Measurements from ENCODE around the gene ARL15. TPM values are rescaled to one million over a fixed set of nuclear protein-coding genes. Genes with fewer than 3 reads are reported as not detected.

Gene ARL15
- polyA plus RNA-seq, 2 donors: 4.0 to 7.8 TPM

- 85 to 96% methylated on average over 1 of the region's 1 CpG for WGBS, 2 donors
- Histone ChIP-seq H3K36me3 (ENCODE audit: control insufficient read depth in 2 of 2, insufficient read depth in 2 of 2, low read length in 1 of 2) (no peaks in the 10 kb centered on the region), H3K4me1 (ENCODE audit: control insufficient read depth in 2 of 2, insufficient read depth in 2 of 2, low read length in 1 of 2) (no peaks in the 10 kb centered on the region), H3K9me3 (ENCODE audit: control insufficient read depth in 2 of 2, insufficient read depth in 1 of 2, low read depth in 1 of 2, low read length in 1 of 2) (no peaks in the 10 kb centered on the region), H3K4me3 (ENCODE audit: low read depth in 1 of 2, low read length in 2 of 2) (no peak overlapping the region), H3K27ac (ENCODE audit: low read depth in 2 of 2, low read length in 1 of 2) (no peak overlapping the region), H3K27me3 (ENCODE audit: control insufficient read depth in 1 of 2, insufficient read depth in 2 of 2, low read length in 2 of 2) (no peaks in the 10 kb centered on the region)
Observed at GRCh38 chr5:54150841-54151240, 159.5 kb downstream of the ARL15 start.

- Histone ChIP-seq H3K9me3 (ENCODE audit: control insufficient read depth in 2 of 2, insufficient read depth in 1 of 2, low read depth in 1 of 2, low read length in 1 of 2) (no peaks in the 10 kb centered on the region), H3K4me3 (ENCODE audit: low read depth in 1 of 2, low read length in 2 of 2) (no peak overlapping the region), H3K36me3 (ENCODE audit: control insufficient read depth in 2 of 2, insufficient read depth in 2 of 2, low read length in 1 of 2) (no peaks in the 10 kb centered on the region), H3K27me3 (ENCODE audit: control insufficient read depth in 1 of 2, insufficient read depth in 2 of 2, low read length in 2 of 2) (no peaks in the 10 kb centered on the region), H3K4me1 (ENCODE audit: control insufficient read depth in 2 of 2, insufficient read depth in 2 of 2, low read length in 1 of 2) (no peaks in the 10 kb centered on the region), H3K27ac (ENCODE audit: low read depth in 2 of 2, low read length in 1 of 2) (no peak overlapping the region)
- 84 to 97% methylated on average over 2 of the region's 2 CpGs for WGBS, 2 donors
Observed at GRCh38 chr5:54148858-54149257, 161.5 kb downstream of the ARL15 start.

DNA sequence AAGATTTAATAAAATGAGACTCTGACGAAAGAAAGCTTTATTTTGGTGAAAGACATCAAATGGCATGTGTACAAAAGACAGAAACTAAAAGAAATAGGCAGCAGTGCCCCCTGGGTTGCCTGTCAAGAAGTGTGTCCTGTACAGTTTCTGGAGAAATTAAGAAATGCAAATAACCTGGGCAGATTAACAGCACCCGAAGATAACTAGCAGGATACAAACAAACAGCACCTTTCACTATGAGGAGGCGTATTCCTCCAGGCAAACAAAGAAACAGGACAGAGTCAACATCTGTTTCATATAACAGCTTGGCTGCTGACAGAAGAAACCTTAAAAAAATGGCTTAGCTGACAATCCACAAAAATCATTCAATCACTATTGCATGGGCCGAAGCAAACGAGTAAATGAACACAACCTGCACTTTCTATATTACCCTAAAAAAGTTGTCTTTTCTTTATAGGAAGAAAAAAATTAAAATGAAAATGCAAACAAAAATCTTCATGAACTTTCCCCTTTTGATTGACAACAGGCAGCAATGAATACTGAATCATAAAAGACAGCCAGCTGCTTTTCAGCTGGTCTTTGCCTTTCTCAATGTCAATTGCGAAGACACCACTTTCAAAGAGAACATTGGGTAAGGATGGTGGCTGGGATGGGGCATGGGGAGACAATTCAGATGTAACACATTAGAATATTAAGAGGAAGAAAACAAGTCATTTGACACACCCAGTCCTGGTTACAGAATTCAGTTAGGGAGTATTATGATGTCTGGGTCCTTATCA, 162.1 kb downstream of the ARL15 start:
- no peak overlapping the region for H3K4me3 ChIP-seq (ENCODE audit: low read depth in 1 of 2, low read length in 2 of 2)
- H3K4me1 ChIP-seq (ENCODE audit: control insufficient read depth in 2 of 2, insufficient read depth in 2 of 2, low read length in 1 of 2): no peaks in the 10 kb centered on the region
- WGBS, 2 donors: 75 to 77% methylated on average over 6 of the region's 6 CpGs
- H3K36me3 ChIP-seq (ENCODE audit: control insufficient read depth in 2 of 2, insufficient read depth in 2 of 2, low read length in 1 of 2): no peaks in the 10 kb centered on the region
- no peaks in the 10 kb centered on the region for H3K9me3 ChIP-seq (ENCODE audit: control insufficient read depth in 2 of 2, insufficient read depth in 1 of 2, low read depth in 1 of 2, low read length in 1 of 2)
- H3K27me3 ChIP-seq (ENCODE audit: control insufficient read depth in 1 of 2, insufficient read depth in 2 of 2, low read length in 2 of 2): no peaks in the 10 kb centered on the region
- no peak overlapping the region for H3K27ac ChIP-seq (ENCODE audit: low read depth in 2 of 2, low read length in 1 of 2)

- Histone ChIP-seq H3K9me3 (ENCODE audit: control insufficient read depth in 2 of 2, insufficient read depth in 1 of 2, low read depth in 1 of 2, low read length in 1 of 2) (no peaks in the 10 kb centered on the region), H3K36me3 (ENCODE audit: control insufficient read depth in 2 of 2, insufficient read depth in 2 of 2, low read length in 1 of 2) (no peaks in the 10 kb centered on the region), H3K4me3 (ENCODE audit: low read depth in 1 of 2, low read length in 2 of 2) (no peak overlapping the region), H3K4me1 (ENCODE audit: control insufficient read depth in 2 of 2, insufficient read depth in 2 of 2, low read length in 1 of 2) (no peaks in the 10 kb centered on the region), H3K27ac (ENCODE audit: low read depth in 2 of 2, low read length in 1 of 2) (no peak overlapping the region), H3K27me3 (ENCODE audit: control insufficient read depth in 1 of 2, insufficient read depth in 2 of 2, low read length in 2 of 2) (no peaks in the 10 kb centered on the region)
- WGBS, 2 donors: 88% methylated on average over 1 of the region's 1 CpG
Observed at GRCh38 chr5:54146916-54147315, 163.5 kb downstream of the ARL15 start.

- WGBS, 2 donors: 76 to 82% methylated on average over 3 of the region's 3 CpGs
Observed at GRCh38 chr5:54146390-54146789, 164.0 kb downstream of the ARL15 start.

GRCh38 chr5:54140247-54140840, 170.0 kb downstream of the ARL15 start:
- no peaks in the 10 kb centered on the region for H3K36me3 ChIP-seq (ENCODE audit: control insufficient read depth in 2 of 2, insufficient read depth in 2 of 2, low read length in 1 of 2)
- H3K4me1 ChIP-seq (ENCODE audit: control insufficient read depth in 2 of 2, insufficient read depth in 2 of 2, low read length in 1 of 2): no peaks in the 10 kb centered on the region
- H3K27ac ChIP-seq (ENCODE audit: low read depth in 2 of 2, low read length in 1 of 2): no peak overlapping the region
- H3K4me3 ChIP-seq (ENCODE audit: low read depth in 1 of 2, low read length in 2 of 2): no peak overlapping the region
- no peaks in the 10 kb centered on the region for H3K27me3 ChIP-seq (ENCODE audit: control insufficient read depth in 1 of 2, insufficient read depth in 2 of 2, low read length in 2 of 2)
- WGBS, 2 donors: 80 to 88% methylated on average over 2 of the region's 2 CpGs
- no peaks in the 10 kb centered on the region for H3K9me3 ChIP-seq (ENCODE audit: control insufficient read depth in 2 of 2, insufficient read depth in 1 of 2, low read depth in 1 of 2, low read length in 1 of 2)

More at GRCh38 chr5:54146390-54146789, 164.0 kb downstream of the ARL15 start:
- Histone ChIP-seq H3K4me1 (ENCODE audit: control insufficient read depth in 2 of 2, insufficient read depth in 2 of 2, low read length in 1 of 2) (no peaks in the 10 kb centered on the region), H3K36me3 (ENCODE audit: control insufficient read depth in 2 of 2, insufficient read depth in 2 of 2, low read length in 1 of 2) (no peaks in the 10 kb centered on the region), H3K4me3 (ENCODE audit: low read depth in 1 of 2, low read length in 2 of 2) (no peak overlapping the region), H3K27ac (ENCODE audit: low read depth in 2 of 2, low read length in 1 of 2) (no peak overlapping the region), H3K27me3 (ENCODE audit: control insufficient read depth in 1 of 2, insufficient read depth in 2 of 2, low read length in 2 of 2) (no peaks in the 10 kb centered on the region), H3K9me3 (ENCODE audit: control insufficient read depth in 2 of 2, insufficient read depth in 1 of 2, low read depth in 1 of 2, low read length in 1 of 2) (no peaks in the 10 kb centered on the region)

DNA sequence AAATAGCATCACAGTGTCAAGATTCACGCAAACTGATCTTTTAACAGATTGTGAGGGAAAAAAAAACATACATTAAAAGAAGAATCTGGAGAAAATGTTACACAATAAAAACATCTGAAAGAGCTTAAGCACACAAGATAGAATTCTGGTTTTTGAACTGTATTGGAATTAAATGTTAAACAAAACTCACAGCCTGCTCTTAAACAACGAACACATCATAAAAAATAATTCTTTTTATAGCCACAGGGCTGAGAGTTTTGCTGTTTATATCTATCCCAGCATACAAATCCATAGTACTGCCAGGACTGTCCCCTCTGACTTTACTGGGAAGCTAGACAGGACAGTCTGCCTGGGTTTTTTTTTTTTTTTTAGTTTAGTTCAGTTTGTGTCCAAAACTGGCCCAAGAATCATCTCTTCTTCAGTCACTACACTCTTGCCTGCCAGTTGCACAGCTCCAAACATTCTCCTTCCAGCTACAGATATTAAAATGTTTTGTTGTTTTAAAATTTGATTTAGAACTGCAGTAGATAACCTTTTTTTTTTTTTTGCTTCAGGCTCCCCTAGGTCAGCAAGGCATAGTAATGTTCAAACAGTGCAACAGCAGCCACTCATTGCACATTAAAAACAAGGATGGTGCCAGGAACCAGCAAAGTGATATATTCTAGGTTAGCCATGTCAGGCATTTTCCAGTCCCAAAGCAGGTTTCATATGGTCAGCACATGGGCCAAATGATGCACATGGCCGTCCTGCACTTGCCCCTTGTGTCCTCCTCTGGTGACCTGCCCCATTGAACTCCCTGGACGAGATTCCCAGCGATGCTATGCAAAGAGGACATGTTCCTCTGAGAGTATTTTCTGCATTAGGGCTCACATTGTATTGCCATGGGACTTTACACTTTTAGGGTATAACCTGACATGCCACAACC, 173.6 kb downstream of the ARL15 start:
- Histone ChIP-seq H3K36me3 (ENCODE audit: control insufficient read depth in 2 of 2, insufficient read depth in 2 of 2, low read length in 1 of 2) (no peaks in the 10 kb centered on the region), H3K9me3 (ENCODE audit: control insufficient read depth in 2 of 2, insufficient read depth in 1 of 2, low read depth in 1 of 2, low read length in 1 of 2) (no peaks in the 10 kb centered on the region), H3K4me3 (ENCODE audit: low read depth in 1 of 2, low read length in 2 of 2) (no peak overlapping the region), H3K4me1 (ENCODE audit: control insufficient read depth in 2 of 2, insufficient read depth in 2 of 2, low read length in 1 of 2) (no peaks in the 10 kb centered on the region), H3K27ac (ENCODE audit: low read depth in 2 of 2, low read length in 1 of 2) (no peak overlapping the region), H3K27me3 (ENCODE audit: control insufficient read depth in 1 of 2, insufficient read depth in 2 of 2, low read length in 2 of 2) (no peaks in the 10 kb centered on the region)
- 81% methylated on average over 5 of the region's 5 CpGs for WGBS, 2 donors

DNA sequence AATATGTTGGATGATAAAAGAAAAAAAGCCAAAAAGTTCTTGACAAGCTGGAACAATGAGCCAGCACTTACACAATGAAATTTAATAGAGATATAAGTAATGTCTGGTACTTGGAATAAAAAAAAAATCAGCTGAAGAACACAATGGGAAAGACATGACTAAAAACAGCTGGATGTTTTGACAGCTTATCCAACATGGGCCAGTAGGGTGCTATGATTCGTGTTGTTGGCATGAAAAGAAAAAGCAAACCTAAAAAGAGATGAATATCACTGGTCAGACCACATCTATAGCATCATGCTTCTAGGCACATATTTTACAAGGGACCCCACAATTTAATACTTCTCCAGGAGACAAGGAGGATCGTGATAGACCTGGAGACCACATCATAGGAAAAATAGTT, 175.3 kb downstream of the ARL15 start:
- no peak overlapping the region for H3K27ac ChIP-seq (ENCODE audit: low read depth in 2 of 2, low read length in 1 of 2)

GRCh38 chr5:54133917-54134316, 176.5 kb downstream of the ARL15 start:
- Histone ChIP-seq H3K27me3 (ENCODE audit: control insufficient read depth in 1 of 2, insufficient read depth in 2 of 2, low read length in 2 of 2) (no peaks in the 10 kb centered on the region), H3K4me3 (ENCODE audit: low read depth in 1 of 2, low read length in 2 of 2) (no peak overlapping the region), H3K36me3 (ENCODE audit: control insufficient read depth in 2 of 2, insufficient read depth in 2 of 2, low read length in 1 of 2) (no peaks in the 10 kb centered on the region), H3K4me1 (ENCODE audit: control insufficient read depth in 2 of 2, insufficient read depth in 2 of 2, low read length in 1 of 2) (no peaks in the 10 kb centered on the region), H3K27ac (ENCODE audit: low read depth in 2 of 2, low read length in 1 of 2) (no peak overlapping the region), H3K9me3 (ENCODE audit: control insufficient read depth in 2 of 2, insufficient read depth in 1 of 2, low read depth in 1 of 2, low read length in 1 of 2) (no peaks in the 10 kb centered on the region)

More for the DNA sequence above, 175.3 kb downstream of the ARL15 start:
- no peaks in the 10 kb centered on the region for H3K36me3 ChIP-seq (ENCODE audit: control insufficient read depth in 2 of 2, insufficient read depth in 2 of 2, low read length in 1 of 2)
- H3K4me3 ChIP-seq (ENCODE audit: low read depth in 1 of 2, low read length in 2 of 2): no peak overlapping the region
- H3K27me3 ChIP-seq (ENCODE audit: control insufficient read depth in 1 of 2, insufficient read depth in 2 of 2, low read length in 2 of 2): no peaks in the 10 kb centered on the region
- H3K4me1 ChIP-seq (ENCODE audit: control insufficient read depth in 2 of 2, insufficient read depth in 2 of 2, low read length in 1 of 2): no peaks in the 10 kb centered on the region
- 51 to 58% methylated on average over 2 of the region's 2 CpGs for WGBS, 2 donors
- H3K9me3 ChIP-seq (ENCODE audit: control insufficient read depth in 2 of 2, insufficient read depth in 1 of 2, low read depth in 1 of 2, low read length in 1 of 2): no peaks in the 10 kb centered on the region

Data from esophagus (tissue), 2 donors.